ENCODE results near the gene ZNF280D. TPM values are rescaled to one million over a fixed set of nuclear protein-coding genes. Genes with fewer than 3 reads are reported as not detected.

ZNF280D gene
- total RNA-seq, 4 donors from 2014 or later = 22.4 to 79.2 (median 43.3) TPM

GRCh38 chr15:56613811-56614210 lies 119.5 kb downstream of the ZNF280D start:
- intact Hi-C loops (cut with DNase I; ENCODE audit: low total_unique reads) = no loop called here
- H3K4me3 ChIP-seq = no peak overlapping the region
- in situ Hi-C loops (cut with MboI; ENCODE audit: low pct_ligation_motif_present in 1 of 4, low pct_unique_long_range_greater_than_20kb in 1 of 4, low sequenced_read_pairs in 3 of 4) = no loop called here
- DNase-seq = no peak
- H3K36me3 ChIP-seq = no peaks in the 10 kb centered on the region
- no peaks in the 10 kb centered on the region for H3K9me3 ChIP-seq
- no peak overlapping the region for H3K27ac ChIP-seq
- 69 to 96% methylated on average over 4 of the region's 4 CpGs for WGBS, 2 donors (ENCODE audit: low coverage in 1 of 2)
- H3K4me1 ChIP-seq = no peaks in the 10 kb centered on the region
- TF ChIP-seq, protein P1, sequence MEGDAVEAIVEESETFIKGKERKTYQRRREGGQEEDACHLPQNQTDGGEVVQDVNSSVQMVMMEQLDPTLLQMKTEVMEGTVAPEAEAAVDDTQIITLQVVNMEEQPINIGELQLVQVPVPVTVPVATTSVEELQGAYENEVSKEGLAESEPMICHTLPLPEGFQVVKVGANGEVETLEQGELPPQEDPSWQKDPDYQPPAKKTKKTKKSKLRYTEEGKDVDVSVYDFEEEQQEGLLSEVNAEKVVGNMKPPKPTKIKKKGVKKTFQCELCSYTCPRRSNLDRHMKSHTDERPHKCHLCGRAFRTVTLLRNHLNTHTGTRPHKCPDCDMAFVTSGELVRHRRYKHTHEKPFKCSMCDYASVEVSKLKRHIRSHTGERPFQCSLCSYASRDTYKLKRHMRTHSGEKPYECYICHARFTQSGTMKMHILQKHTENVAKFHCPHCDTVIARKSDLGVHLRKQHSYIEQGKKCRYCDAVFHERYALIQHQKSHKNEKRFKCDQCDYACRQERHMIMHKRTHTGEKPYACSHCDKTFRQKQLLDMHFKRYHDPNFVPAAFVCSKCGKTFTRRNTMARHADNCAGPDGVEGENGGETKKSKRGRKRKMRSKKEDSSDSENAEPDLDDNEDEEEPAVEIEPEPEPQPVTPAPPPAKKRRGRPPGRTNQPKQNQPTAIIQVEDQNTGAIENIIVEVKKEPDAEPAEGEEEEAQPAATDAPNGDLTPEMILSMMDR (IDR thresholded peaks at IDR 0.05) = no peak
- no peak for TF ChIP-seq POLR2AphosphoS5 (IDR thresholded peaks at IDR 0.05)
- H3K27me3 ChIP-seq = no peaks in the 10 kb centered on the region

- H3K9me3 ChIP-seq = no peaks in the 10 kb centered on the region
- in situ Hi-C loops (cut with MboI; ENCODE audit: low pct_ligation_motif_present in 1 of 4, low pct_unique_long_range_greater_than_20kb in 1 of 4, low sequenced_read_pairs in 3 of 4) (no loop called here), intact Hi-C loops (cut with DNase I; ENCODE audit: low total_unique reads) (no loop called here)
- no peaks in the 10 kb centered on the region for H3K36me3 ChIP-seq
- no peaks in the 10 kb centered on the region for H3K4me1 ChIP-seq
- H3K27ac ChIP-seq = no peak overlapping the region
- TF ChIP-seq POLR2A (IDR thresholded peaks at IDR 0.05) (no peak), EP300 (IDR thresholded peaks at IDR 0.05; ENCODE audit: low read depth) (no peak), POLR2AphosphoS5 (IDR thresholded peaks at IDR 0.05) (no peak)
- TF ChIP-seq, protein P1 (IDR thresholded peaks at IDR 0.05) = no peak
- WGBS, 2 donors (ENCODE audit: low coverage in 1 of 2) = 25 to 76% methylated on average over 1 of the region's 1 CpG
- H3K27me3 ChIP-seq = no peaks in the 10 kb centered on the region
- no peak for DNase-seq
- no peak overlapping the region for H3K4me3 ChIP-seq
These were observed 124.3 kb downstream of the ZNF280D start for GRCh38 chr15:56608993-56609392.

DNA sequence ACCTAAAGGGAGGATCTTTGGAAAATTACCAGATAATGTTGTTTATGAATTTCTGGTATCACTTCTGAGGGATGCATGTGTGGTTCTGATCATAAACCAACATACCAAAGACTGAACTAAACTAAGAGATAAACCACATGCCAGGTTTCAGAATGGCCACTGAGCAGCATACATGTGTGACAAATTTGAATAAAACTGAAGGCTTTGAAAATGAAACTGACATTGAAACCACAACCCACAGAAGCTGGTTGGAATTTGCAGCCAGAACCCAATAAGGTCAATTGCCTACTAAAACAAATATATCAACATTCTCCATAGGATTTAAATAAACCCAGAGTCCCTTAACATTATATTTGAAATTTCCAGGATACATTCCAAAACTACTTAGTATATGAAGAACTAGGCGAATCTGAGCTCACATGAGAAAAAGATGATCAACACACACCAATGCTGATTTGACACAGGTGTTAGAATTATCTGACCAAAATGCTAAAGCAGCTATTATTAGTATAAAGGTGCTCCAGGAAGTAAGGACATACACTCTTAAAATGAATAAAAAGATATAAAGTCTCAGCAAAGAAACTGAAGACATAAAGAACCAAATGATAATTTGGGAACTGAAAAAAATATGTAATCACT lies 125.0 kb downstream of the ZNF280D start:
- intact Hi-C loops (cut with DNase I; ENCODE audit: low total_unique reads) (no loop called here), in situ Hi-C loops (cut with MboI; ENCODE audit: low pct_ligation_motif_present in 1 of 4, low pct_unique_long_range_greater_than_20kb in 1 of 4, low sequenced_read_pairs in 3 of 4) (no loop called here)
- Histone ChIP-seq H3K4me3 (no peak overlapping the region), H3K36me3 (no peaks in the 10 kb centered on the region), H3K9me3 (no peaks in the 10 kb centered on the region), H3K4me1 (no peaks in the 10 kb centered on the region), H3K27ac (no peak overlapping the region), H3K27me3 (no peaks in the 10 kb centered on the region)
- WGBS, 2 donors (ENCODE audit: low coverage in 1 of 2) = 68 to 80% methylated on average over 1 of the region's 1 CpG
- no peak for DNase-seq
- TF ChIP-seq POLR2AphosphoS5 (IDR thresholded peaks at IDR 0.05) = no peak
- no peak for TF ChIP-seq POLR2A (IDR thresholded peaks at IDR 0.05)
- TF ChIP-seq, protein P1 (IDR thresholded peaks at IDR 0.05) = no peak
- TF ChIP-seq EP300 (IDR thresholded peaks at IDR 0.05; ENCODE audit: low read depth) = no peak

DNA sequence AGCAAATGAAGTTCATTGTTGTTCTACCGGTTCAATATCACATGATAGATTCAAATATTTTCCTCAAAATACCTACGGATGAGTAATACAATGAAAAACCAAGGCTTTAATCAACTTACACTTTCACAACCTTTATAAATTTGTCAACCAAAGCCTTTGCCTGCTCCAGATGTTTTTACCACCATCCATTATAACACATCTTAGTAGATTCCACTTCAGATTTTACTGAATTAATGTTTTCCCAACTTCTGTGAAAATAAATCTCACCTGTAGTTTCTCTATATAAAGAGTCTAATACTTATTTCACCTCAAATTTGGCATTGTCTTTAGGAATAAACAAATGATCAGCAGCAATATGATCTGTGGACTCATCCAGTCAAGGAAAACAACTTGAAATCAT lies 131.1 kb downstream of the ZNF280D start:
- DNase-seq = no peak
- in situ Hi-C loops (cut with MboI; ENCODE audit: low pct_ligation_motif_present in 1 of 4, low pct_unique_long_range_greater_than_20kb in 1 of 4, low sequenced_read_pairs in 3 of 4) = no loop called here
- intact Hi-C loops (cut with DNase I; ENCODE audit: low total_unique reads) = no loop called here
- Histone ChIP-seq H3K4me3 (no peak overlapping the region), H3K27ac (no peak overlapping the region), H3K36me3 (no peaks in the 10 kb centered on the region), H3K9me3 (peaks cover 14 to 17% of the 10 kb centered on the region in 2 donors), H3K27me3 (no peaks in the 10 kb centered on the region), H3K4me1 (no peaks in the 10 kb centered on the region)
- TF ChIP-seq POLR2A (IDR thresholded peaks at IDR 0.05) (no peak), EP300 (IDR thresholded peaks at IDR 0.05; ENCODE audit: low read depth) (no peak), POLR2AphosphoS5 (IDR thresholded peaks at IDR 0.05) (no peak)
- TF ChIP-seq, protein P1 (IDR thresholded peaks at IDR 0.05) = no peak
- 94 to 100% methylated on average over 2 of the region's 2 CpGs for WGBS, 2 donors (ENCODE audit: low coverage in 1 of 2)

All from transverse colon (tissue), 4 donors.